GM23338 (cell line): ENCODE measurements around the gene MBOAT7. TPM values are rescaled to one million over a fixed set of nuclear protein-coding genes. Genes with fewer than 3 reads are reported as not detected.
A peak's percentile ranks its signal among the peaks of the same experiment; 100 is the strongest.

Experiments used
- ATAC-seq: fragments of 200-7000 bp; cut with Tn5 transposase; 3 replicates; pipeline ENCODE4 v1.9.1; 2020
- DNase-seq: peaks from one replicate; pipeline ENCODE4 v3.0.0-alpha.2; 2015; ENCODE audit warnings: low spot score
- H2AFZ ChIP-seq: fragments of 200-600 bp; sonication (generic); 2 replicates; pipeline ENCODE4 v1.8.0; 2016; ENCODE audit warnings: antibody characterized with exemption, mild to moderate bottlenecking, moderate library complexity
- H3F3A ChIP-seq: fragments of 200-600 bp; sonication (generic); replicated peaks from 2 replicates; pipeline ENCODE4 v1.8.0; 2017; ENCODE audit warnings: antibody characterized with exemption, mixed run types, low read depth
- H3K27ac ChIP-seq: fragments of 200-600 bp; sonication (generic); 2 replicates; pipeline ENCODE4 v1.6.1; 2016; ENCODE audit warnings: low read depth
- H3K27me3 ChIP-seq: fragments of 200-600 bp; sonication (generic); 2 replicates; pipeline ENCODE4 v1.8.0; 2016; ENCODE audit warnings: mild to moderate bottlenecking, mixed run types, moderate library complexity; ENCODE audit not compliant: insufficient read depth
- H3K36me3 ChIP-seq: fragments of 200-600 bp; sonication (generic); 2 replicates; pipeline ENCODE4 v1.8.0; 2016; ENCODE audit warnings: mild to moderate bottlenecking; ENCODE audit not compliant: insufficient read depth
- H3K4me1 ChIP-seq: fragments of 200-600 bp; sonication (generic); 2 replicates; pipeline ENCODE4 v1.8.0; 2016; ENCODE audit warnings: mild to moderate bottlenecking, moderate library complexity; ENCODE audit not compliant: insufficient read depth
- H3K4me2 ChIP-seq: fragments of 200-600 bp; sonication (generic); 2 replicates; pipeline ENCODE4 v1.7.1; 2017; ENCODE audit warnings: mixed run types
- H3K4me3 ChIP-seq: fragments of 200-600 bp; sonication (generic); 2 replicates; pipeline ENCODE4 v1.6.1; 2016; ENCODE audit warnings: mixed run types
- H3K79me2 ChIP-seq: fragments of 200-600 bp; sonication (generic); replicated peaks from 2 replicates; pipeline ENCODE4 v1.8.0; 2017; ENCODE audit warnings: mild to moderate bottlenecking; ENCODE audit not compliant: insufficient read depth
- H3K9me2 ChIP-seq: fragments of 200-600 bp; sonication (generic); 2 replicates; pipeline ENCODE4 v1.8.0; 2017; ENCODE audit not compliant: insufficient read depth
- H4K20me1 ChIP-seq: fragments of 200-600 bp; sonication (generic); replicated peaks from 2 replicates; pipeline ENCODE4 v1.8.0; 2017; ENCODE audit warnings: mild to moderate bottlenecking; ENCODE audit not compliant: insufficient read depth
- H3K27ac Mint-ChIP-seq: 2 replicates; pipeline ENCODE4 v1.8.0; 2020; ENCODE audit warnings: inconsistent platforms, mild to moderate bottlenecking, moderate library complexity, mixed read lengths
- H3K27me3 Mint-ChIP-seq: 3 replicates; pipeline ENCODE4 v1.8.0; 2022; ENCODE audit warnings: low read depth, mild to moderate bottlenecking, moderate library complexity, mixed read lengths, inconsistent platforms; ENCODE audit not compliant: insufficient read depth, poor library complexity
- H3K36me3 Mint-ChIP-seq: 3 replicates; pipeline ENCODE4 v1.8.0; 2021; ENCODE audit warnings: low read depth, mild to moderate bottlenecking, inconsistent platforms, moderate library complexity, mixed read lengths
- H3K4me1 Mint-ChIP-seq: 3 replicates; pipeline ENCODE4 v1.8.0; 2020; ENCODE audit warnings: mild to moderate bottlenecking, inconsistent platforms, mixed read lengths
- H3K4me3 Mint-ChIP-seq: 3 replicates; pipeline ENCODE4 v1.8.0; 2021; ENCODE audit warnings: moderate library complexity, mild to moderate bottlenecking, inconsistent platforms, mixed read lengths
- H3K9me3 Mint-ChIP-seq: 3 replicates; pipeline ENCODE4 v1.8.0; 2020; ENCODE audit warnings: moderate library complexity, mild to moderate bottlenecking, inconsistent platforms, mixed read lengths
- CREB1 ChIP-seq: fragments of 250-450 bp; sonication (Bioruptor Pico); IDR thresholded peaks from 2 replicates; pipeline ENCODE4 v1.5.0; 2020; ENCODE audit warnings: low read depth, mild to moderate bottlenecking, moderate library complexity
- CTCF ChIP-seq, 2 experiments: fragments of 200-600 bp in 1 of 2; sonication (generic) in 1 of 2; conservative IDR thresholded peaks; 2 replicates each; pipeline versions ENCODE4 v1.5.1 to v1.6.1; 2016 to 2017; ENCODE audit warnings: antibody characterized with exemption in 2 of 2, low read depth in 2 of 2, mild to moderate bottlenecking in 2 of 2, moderate library complexity in 1 of 2
- ETS1 ChIP-seq: IDR thresholded peaks from 2 replicates; pipeline ENCODE4 v1.6.1; 2016; ENCODE audit warnings: antibody characterized with exemption
- EZH2 ChIP-seq: fragments of 200-600 bp; sonication (generic); IDR thresholded peaks from one replicate; pipeline ENCODE4 v1.8.0; 2017; ENCODE audit warnings: antibody characterized with exemption, mild to moderate bottlenecking, low read depth; ENCODE audit not compliant: unreplicated experiment
- EZH2phosphoT487 ChIP-seq: fragments of 200-600 bp; sonication (generic); IDR thresholded peaks from one replicate; pipeline ENCODE4 v1.8.1; 2018; ENCODE audit warnings: antibody characterized with exemption; ENCODE audit not compliant: unreplicated experiment
- JUNB ChIP-seq: IDR thresholded peaks from one replicate; pipeline ENCODE4 v1.6.1; 2016; ENCODE audit warnings: antibody characterized with exemption; ENCODE audit not compliant: unreplicated experiment
- NANOG ChIP-seq: IDR thresholded peaks from 2 replicates; pipeline ENCODE4 v1.6.1; 2016; ENCODE audit warnings: antibody characterized with exemption, borderline replicate concordance
- POLR2AphosphoS5 ChIP-seq: IDR thresholded peaks from 2 replicates; pipeline ENCODE4 v1.6.1; 2016; ENCODE audit warnings: antibody characterized with exemption, low read depth
- REST ChIP-seq: IDR thresholded peaks from one replicate; pipeline ENCODE4 v1.6.1; 2018; ENCODE audit warnings: antibody characterized with exemption; ENCODE audit not compliant: unreplicated experiment
- STAT1 ChIP-seq: IDR thresholded peaks from one replicate; pipeline ENCODE4 v1.6.1; 2016; ENCODE audit warnings: antibody characterized with exemption; ENCODE audit not compliant: unreplicated experiment
- ZNF114 ChIP-seq: fragments of 250-450 bp; sonication (Bioruptor Pico); IDR thresholded peaks from 2 replicates; pipeline ENCODE4 v1.5.0; 2020; ENCODE audit warnings: mild to moderate bottlenecking, moderate library complexity
- ZNF331 ChIP-seq: fragments of 250-450 bp; sonication (Bioruptor Pico); IDR thresholded peaks from 2 replicates; pipeline ENCODE4 v1.5.0; 2020; ENCODE audit warnings: low read depth, mild to moderate bottlenecking, moderate library complexity
- ZNF462 ChIP-seq: fragments of 250-450 bp; sonication (Bioruptor Pico); IDR thresholded peaks from 2 replicates; pipeline ENCODE4 v1.5.0; 2020; ENCODE audit warnings: mild to moderate bottlenecking, moderate library complexity
- polyA plus RNA-seq: library from polyadenylated mRNA; unstranded; fragments of >200 nt; fragmentation: Nextera tagmentation; extraction: Ambion mirVana; gene quantifications from 2 replicates; pipeline ENCODE4 v1.2.1, GENCODE V29; 2016
- total RNA-seq: library from RNA; depleted of rRNA; stranded (reverse); fragments of >200 nt; shearing (Covaris generic); gene quantifications from 2 replicates; pipeline ENCODE4 v1.2.3, GENCODE V29; 2014

The MBOAT7 gene
- total and polyA plus RNA-seq, 2 experiments from 2014 or later = 77.8 to 184 TPM

GRCh38 chr19:54231077-54231931, 41.9 kb upstream of the MBOAT7 start:
- ATAC-seq = peak; percentile 100

More at GRCh38 chr19:54231077-54231931, 41.9 kb upstream of the MBOAT7 start:
- peaks cover 20% of the 10 kb centered on the region for H3K27me3 ChIP-seq
- no peaks in the 10 kb centered on the region for H3K79me2 ChIP-seq
- TF ChIP-seq CTCF (conservative IDR thresholded peaks at IDR 0.05; ENCODE audit: low read depth in 2 of 2) (peak; percentile 98 to 99), POLR2AphosphoS5 (no peak), CREB1 (peak; percentile 64), STAT1 (no peak), ZNF462 (no peak), REST (no peak), ZNF114 (CRISPR knock-in tag) (no peak), EZH2phosphoT487 (no peak), EZH2 (no peak), JUNB (no peak), NANOG (no peak; the same call in 1 of the 2 replicates), ETS1 (no peak), ZNF331 (no peak)
- H3K36me3 ChIP-seq = no peaks in the 10 kb centered on the region
- H3K9me2 ChIP-seq = peaks cover 3% of the 10 kb centered on the region
- H3F3A ChIP-seq = no peaks in the 10 kb centered on the region
- peak; percentile 97 for DNase-seq
- H3K27ac ChIP-seq = no peak overlapping the region
- no peak overlapping the region for H3K4me3 ChIP-seq
- no peaks in the 10 kb centered on the region; the same call in 2 of the 3 replicates for H3K4me1 Mint-ChIP-seq
- no peak overlapping the region for H3K4me2 ChIP-seq
- no peaks in the 10 kb centered on the region for H3K4me1 ChIP-seq
- H3K9me3 Mint-ChIP-seq = peaks cover 14% of the 10 kb centered on the region; the same call in 2 of the 3 replicates
- no peaks in the 10 kb centered on the region for H4K20me1 ChIP-seq
- no peak overlapping the region for H3K27ac Mint-ChIP-seq
- H2AFZ ChIP-seq = 0 out of 2 replicates have a peak overlapping the region, but pooled peaks have one; percentile 1
- H3K4me3 Mint-ChIP-seq = no peak overlapping the region
- peaks cover 17% of the 10 kb centered on the region for H3K27me3 Mint-ChIP-seq
- no peaks in the 10 kb centered on the region for H3K36me3 Mint-ChIP-seq
